HG03025 (cell line): Measurements from ENCODE around the gene TRIM33.
"Not testable (repeated sequence)": the region's sequence is repeated elsewhere in the genome, so short reads cannot be mapped to it uniquely, and the experiment has no call there.

Experiments used
- ATAC-seq: cut with Tn5 transposase; IDR thresholded peaks from one replicate; pipeline ENCODE4 v1.9.1; 2021; ENCODE audit warnings: mild to moderate bottlenecking, moderate library complexity; ENCODE audit not compliant: unreplicated experiment, low FRiP score

TRIM33 gene

DNA sequence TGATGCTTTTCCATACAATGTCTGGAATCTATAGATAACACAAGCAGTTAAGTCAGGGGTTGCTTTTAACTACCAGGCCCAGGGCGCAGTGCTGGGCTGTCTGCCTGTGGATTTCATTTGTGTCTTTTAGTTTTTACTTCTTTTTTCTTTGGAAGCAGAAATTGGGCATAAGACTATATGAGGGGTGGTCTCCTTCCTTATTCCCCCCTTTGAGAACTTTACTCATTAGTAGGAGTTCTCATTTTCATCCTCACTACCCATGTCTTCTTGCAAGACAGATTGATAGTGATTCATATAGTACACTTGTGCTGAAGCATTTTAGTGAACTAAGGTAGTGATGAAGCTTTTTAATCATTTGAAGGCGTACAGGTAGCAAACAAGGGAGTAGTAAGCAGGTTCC lies 147.8 kb downstream of the TRIM33 start:
- not testable (repeated sequence) for ATAC-seq

GRCh38 chr1:114359791-114360190 lies 151.2 kb downstream of the TRIM33 start:
- ATAC-seq = no peak

DNA sequence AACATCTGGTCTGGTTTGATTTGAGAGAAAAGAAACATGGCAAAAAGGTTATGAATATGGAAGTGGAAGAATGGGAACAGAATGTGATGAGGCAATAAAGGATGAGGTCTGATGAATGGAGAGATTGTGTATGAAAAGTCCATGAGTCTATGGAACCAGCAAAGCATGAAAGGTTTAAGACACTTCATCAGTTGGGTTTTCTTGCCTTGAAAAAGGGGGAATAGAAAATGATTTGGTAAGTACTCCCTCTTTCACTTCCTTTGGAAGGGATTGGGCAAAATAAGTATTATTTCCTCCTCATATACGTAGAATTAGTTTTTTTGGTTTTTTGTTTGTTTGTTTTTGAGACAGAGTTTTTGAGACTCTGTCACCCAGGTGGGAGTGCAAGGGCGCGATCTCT lies 155.8 kb downstream of the TRIM33 start:
- ATAC-seq = no peak

DNA sequence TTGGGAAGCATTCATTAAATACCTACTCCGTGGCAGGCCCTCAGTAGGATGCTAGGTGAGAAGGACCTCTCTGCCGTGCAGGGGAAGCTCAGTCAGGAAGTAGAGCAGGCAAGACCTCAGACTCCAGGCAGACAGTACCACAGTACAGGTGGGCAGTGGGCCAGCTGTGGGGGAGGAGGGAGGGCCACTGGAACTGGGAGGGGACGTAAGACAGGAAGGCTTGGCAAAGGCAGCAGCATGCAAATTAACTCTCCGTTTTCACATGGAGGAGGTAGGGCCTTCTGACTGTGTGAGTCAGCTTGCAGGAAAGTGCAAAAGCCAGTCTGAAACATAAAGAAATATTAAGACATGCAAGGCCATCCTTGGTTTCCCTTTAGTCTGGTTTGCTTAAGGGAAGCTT lies 157.7 kb downstream of the TRIM33 start:
- no peak for ATAC-seq

- no peak for ATAC-seq
These were observed 158.2 kb downstream of the TRIM33 start for GRCh38 chr1:114352797-114353196.

- no peak for ATAC-seq
These were observed 160.1 kb downstream of the TRIM33 start for GRCh38 chr1:114350731-114351445.

- ATAC-seq = no peak
These were observed 161.0 kb downstream of the TRIM33 start for GRCh38 chr1:114349891-114350605.

- no peak for ATAC-seq
These were observed 163.4 kb downstream of the TRIM33 start for GRCh38 chr1:114347431-114348209.

DNA sequence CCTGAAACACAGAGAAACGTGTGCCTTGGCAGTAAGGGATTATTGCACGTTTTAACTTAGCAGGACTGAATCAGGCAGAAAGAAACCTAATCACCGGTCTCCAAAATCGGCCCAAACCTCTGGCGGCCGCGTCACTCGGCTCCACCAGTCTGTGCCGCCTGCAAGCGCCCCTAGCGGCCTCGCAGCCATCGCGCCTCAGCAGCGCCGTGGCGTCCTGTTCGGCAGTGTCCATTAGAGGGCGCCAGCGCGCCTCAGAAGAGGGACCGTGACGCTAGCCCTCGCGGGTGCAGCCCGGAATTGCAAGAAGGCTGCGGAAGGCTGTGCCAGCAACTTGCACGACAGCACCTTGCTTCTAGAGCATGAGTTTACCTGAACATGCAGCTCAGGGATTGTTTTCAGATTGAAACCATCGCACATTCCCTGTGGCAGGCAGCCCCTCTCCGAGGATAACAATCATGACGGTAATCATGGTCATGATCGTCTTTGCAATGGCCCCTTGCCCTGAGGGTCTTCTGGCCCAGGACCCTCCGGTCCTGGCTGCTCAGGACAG lies 164.4 kb downstream of the TRIM33 start:
- peak; percentile 97 for ATAC-seq

GRCh38 chr1:114345930-114346479 lies 165.0 kb downstream of the TRIM33 start:
- peak; percentile 39 for ATAC-seq

- ATAC-seq = no peak
These were observed 166.3 kb downstream of the TRIM33 start for GRCh38 chr1:114344656-114345055.
